H1 (cell line): ENCODE data around the gene ACTA2. TPM values are rescaled to one million over a fixed set of nuclear protein-coding genes. Genes with fewer than 3 reads are reported as not detected.

ENCODE experiments used
- CTCF ChIA-PET: fragments of 300-600 bp; sonication (Branson Sonifier 250); formaldehyde crosslinking; loops from one replicate; lab custom pipeline; 2021; ENCODE audit not compliant: partially characterized antibody; lab: Charles Lee
- POLR2A ChIA-PET: fragments of 300-600 bp; sonication (Branson Sonifier 250); formaldehyde crosslinking; loops from one replicate; lab custom pipeline; 2021; ENCODE audit warnings: inconsistent platforms; ENCODE audit not compliant: partially characterized antibody; lab: Charles Lee
- DNase-seq, 2 experiments: peaks; one replicate each; pipeline versions ENCODE4 v3.0.0 to v3.0.0-alpha.2; 2010 to 2022; ENCODE audit warnings: low spot score in 2 of 2, low read depth in 1 of 2, mixed read lengths in 1 of 2
- FAIRE-seq: peaks from 2 replicates; lab custom pipeline; 2011; peaks lifted over from hg19 to GRCh38; lab: Jason Lieb, UNC
- H2AFZ ChIP-seq: 2 replicates; pipeline ENCODE4 v1.8.1; 2012; ENCODE audit warnings: low read length, inconsistent platforms
- H2AK5ac ChIP-seq: 2 replicates; pipeline ENCODE4 v1.6.1; 2013; ENCODE audit warnings: low read depth, low read length
- H2BK120ac ChIP-seq: replicated peaks from 2 replicates; pipeline ENCODE3; 2013; ENCODE audit warnings: low read depth, low read length, inconsistent platforms
- H2BK12ac ChIP-seq: 2 replicates; pipeline ENCODE4 v1.6.1; 2013; ENCODE audit warnings: low read depth, low read length
- H2BK15ac ChIP-seq: 2 replicates; pipeline ENCODE4 v1.6.1; 2013; ENCODE audit warnings: low read length
- H2BK20ac ChIP-seq: 2 replicates; pipeline ENCODE4 v1.6.1; 2013; ENCODE audit warnings: low read length
- H2BK5ac ChIP-seq: 2 replicates; pipeline ENCODE4 v1.6.1; 2013; ENCODE audit warnings: low read depth, low read length
- H3K14ac ChIP-seq: 2 replicates; pipeline ENCODE4 v1.6.1; 2013; ENCODE audit warnings: inconsistent platforms; ENCODE audit not compliant: insufficient read length
- H3K18ac ChIP-seq: 2 replicates; pipeline ENCODE4 v1.6.1; 2013; ENCODE audit warnings: low read length; ENCODE audit errors: extremely low read depth
- H3K23ac ChIP-seq: 2 replicates; pipeline ENCODE4 v1.6.1; 2013; ENCODE audit warnings: inconsistent platforms; ENCODE audit not compliant: insufficient read length
- H3K23me2 ChIP-seq: 2 replicates; pipeline ENCODE4 v1.6.1; 2013; ENCODE audit warnings: low read depth, low read length
- H3K27ac ChIP-seq: 2 replicates; pipeline ENCODE4 v1.6.1; 2011; ENCODE audit warnings: low read depth, low read length, inconsistent platforms
- H3K27me3 ChIP-seq, 4 experiments: replicated peaks in 1 of 4; 1 replicate in 1 of 4; 2 replicates in 3 of 4; pipeline versions ENCODE4 v1.6.1 to v1.8.1; 2011 to 2013; ENCODE audit warnings: low read length in 3 of 4, mild to moderate bottlenecking in 3 of 4, inconsistent platforms in 2 of 4, mixed read lengths in 2 of 4, moderate library complexity in 1 of 4; ENCODE audit not compliant: control insufficient read depth in 3 of 4, insufficient read depth in 3 of 4; ENCODE audit errors: extremely low read depth in 1 of 4
- H3K36me3 ChIP-seq, 4 experiments: 2 replicates each; pipeline versions ENCODE4 v1.6.1 to v1.8.1; 2011 to 2013; ENCODE audit warnings: mild to moderate bottlenecking in 4 of 4, low read length in 3 of 4, moderate library complexity in 2 of 4, control low read depth in 1 of 4, inconsistent platforms in 1 of 4; ENCODE audit not compliant: insufficient read depth in 4 of 4, control insufficient read depth in 2 of 4
- H3K4ac ChIP-seq: replicated peaks from 2 replicates; pipeline ENCODE3; 2013; ENCODE audit warnings: low read length, low read depth, mixed read lengths, inconsistent platforms; ENCODE audit not compliant: insufficient read length
- H3K4me1 ChIP-seq, 4 experiments: replicated peaks in 1 of 4; 1 replicate in 1 of 4; 2 replicates in 3 of 4; pipeline versions ENCODE4 v1.6.1 to v1.8.1; 2011 to 2013; ENCODE audit warnings: low read length in 3 of 4, inconsistent platforms in 2 of 4, mixed read lengths in 1 of 4; ENCODE audit not compliant: insufficient read depth in 4 of 4, control insufficient read depth in 3 of 4
- H3K4me2 ChIP-seq, 2 experiments: 2 replicates each; pipeline versions ENCODE4 v1.6.1 to v1.8.1; 2011 to 2013; ENCODE audit warnings: low read depth in 2 of 2, low read length in 2 of 2, control low read depth in 1 of 2, inconsistent platforms in 1 of 2, mild to moderate bottlenecking in 1 of 2; ENCODE audit not compliant: insufficient read depth in 1 of 2
- H3K4me3 ChIP-seq, 4 experiments: fragments of 200-600, 300-600 bp in 1 of 4; sonication (generic), shearing (Covaris generic), sonication (Bioruptor Twin) in 1 of 4; 2 replicates each; pipeline versions ENCODE4 v1.5.1 to v1.8.1; 2011 to 2016; ENCODE audit warnings: low read length in 4 of 4, low read depth in 3 of 4, control low read depth in 2 of 4, inconsistent platforms in 2 of 4, mild to moderate bottlenecking in 2 of 4, mixed read lengths in 1 of 4, moderate library complexity in 1 of 4; ENCODE audit not compliant: insufficient read depth in 2 of 4; ENCODE audit errors: extremely low read depth in 1 of 4
- H3K56ac ChIP-seq: replicated peaks from 2 replicates; pipeline ENCODE3; 2013; ENCODE audit warnings: low read depth, mild to moderate bottlenecking, mixed read lengths, low read length, inconsistent platforms; ENCODE audit not compliant: insufficient read length
- H3K79me1 ChIP-seq: 2 replicates; pipeline ENCODE4 v1.6.1; 2013; ENCODE audit warnings: low read depth, low read length, control low read depth
- H3K79me2 ChIP-seq, 2 experiments: 2 replicates each; pipeline versions ENCODE4 v1.6.1 to v1.8.1; 2012 to 2013; ENCODE audit warnings: low read length in 2 of 2, mild to moderate bottlenecking in 2 of 2, inconsistent platforms in 1 of 2; ENCODE audit not compliant: insufficient read depth in 2 of 2, control insufficient read depth in 1 of 2
- H3K9ac ChIP-seq, 4 experiments: replicated peaks in 1 of 4; 1 replicate in 1 of 4; 2 replicates in 3 of 4; pipeline versions ENCODE4 v1.6.1 to v1.8.1; 2011 to 2013; ENCODE audit warnings: low read depth in 3 of 4, low read length in 3 of 4, control low read depth in 2 of 4, mild to moderate bottlenecking in 2 of 4, moderate library complexity in 2 of 4, inconsistent platforms in 1 of 4; ENCODE audit errors: extremely low read depth in 1 of 4
- H3K9me3 ChIP-seq, 2 experiments: 2 replicates each; pipeline versions ENCODE4 v1.6.1 to v1.8.1; 2012 to 2013; ENCODE audit warnings: mild to moderate bottlenecking in 2 of 2, moderate library complexity in 2 of 2, control low read depth in 1 of 2, inconsistent platforms in 1 of 2, low read depth in 1 of 2, low read length in 1 of 2, mixed read lengths in 1 of 2; ENCODE audit not compliant: insufficient read depth in 2 of 2
- H4K20me1 ChIP-seq, 2 experiments: replicated peaks in 1 of 2; 2 replicates each; pipeline versions ENCODE3 to v1.8.1; 2011 to 2013; ENCODE audit warnings: inconsistent platforms in 2 of 2, low read length in 2 of 2, mild to moderate bottlenecking in 1 of 2; ENCODE audit not compliant: insufficient read depth in 2 of 2, control insufficient read depth in 1 of 2
- H4K5ac ChIP-seq: 2 replicates; pipeline ENCODE4 v1.6.1; 2013; ENCODE audit warnings: low read length, low read depth, mixed read lengths, inconsistent platforms; ENCODE audit not compliant: insufficient read length
- H4K8ac ChIP-seq: 2 replicates; pipeline ENCODE4 v1.8.0; 2013; ENCODE audit warnings: mild to moderate bottlenecking, moderate library complexity, low read length, inconsistent platforms; ENCODE audit not compliant: insufficient read depth; ENCODE audit errors: extremely low read depth
- H4K91ac ChIP-seq: replicated peaks from 2 replicates; pipeline ENCODE3; 2013; ENCODE audit warnings: low read length, mixed read lengths, inconsistent platforms; ENCODE audit not compliant: insufficient read length
- CBX5 ChIP-seq: fragments of 300-800, 300-1000 bp; sonication (generic); IDR thresholded peaks from 2 replicates; pipeline ENCODE4 v1.7.1; 2016; ENCODE audit warnings: antibody characterized with exemption, low read length, low read depth
- CHD1 ChIP-seq: IDR thresholded peaks from 2 replicates; pipeline ENCODE4 v1.6.1; 2012; ENCODE audit warnings: low read depth, low read length, improper control_type of control experiment
- CTBP2 ChIP-seq: IDR thresholded peaks from 2 replicates; pipeline ENCODE4 v1.7.0; 2011; ENCODE audit warnings: borderline replicate concordance, mild to moderate bottlenecking, moderate library complexity, mixed read lengths, low read length; ENCODE audit not compliant: insufficient read depth, insufficient read length
- HDAC6 ChIP-seq: IDR thresholded peaks from one replicate; pipeline ENCODE4 v1.7.1; 2012; ENCODE audit warnings: low read depth, mild to moderate bottlenecking, inconsistent platforms, low read length, moderate library complexity
- RAD21 ChIP-seq, 2 experiments: IDR thresholded peaks in 1 of 2; conservative IDR thresholded peaks in 1 of 2; 2 replicates each; pipeline ENCODE4 v1.6.1; 2011; ENCODE audit warnings: low read depth in 2 of 2, low read length in 2 of 2, improper control_type of control experiment in 1 of 2, inconsistent platforms in 1 of 2, mild to moderate bottlenecking in 1 of 2, moderate library complexity in 1 of 2
- RFX5 ChIP-seq: IDR thresholded peaks from 2 replicates; pipeline ENCODE4 v1.6.1; 2011; ENCODE audit warnings: low read depth, low read length, improper control_type of control experiment, borderline replicate concordance
- SAP30 ChIP-seq: fragments of 300-600 bp; sonication (generic); IDR thresholded peaks from 2 replicates; pipeline ENCODE4 v1.7.1; 2012; ENCODE audit warnings: low read length, moderate library complexity, mild to moderate bottlenecking, inconsistent platforms; ENCODE audit not compliant: insufficient read depth, insufficient replicate concordance
- SIRT6 ChIP-seq: IDR thresholded peaks from one replicate; pipeline ENCODE4 v1.7.1; 2012; ENCODE audit warnings: low read length, inconsistent platforms
- SP1 ChIP-seq: IDR thresholded peaks from 2 replicates; pipeline ENCODE4 v1.6.1; 2011; ENCODE audit warnings: low read depth, low read length
- YY1 ChIP-seq: IDR thresholded peaks from 2 replicates; pipeline ENCODE4 v1.6.1; 2011; ENCODE audit warnings: low read depth, mild to moderate bottlenecking, low read length
- WGBS, 2 experiments: shearing (Covaris generic) in 1 of 2; methylation state at CpG; one replicate each; pipeline versions ENCODE4 v1.1.6 to v1.1.7; 2013 to 2015; ENCODE audit warnings: low lambda C conversion rate in 2 of 2, mixed read lengths in 2 of 2, inconsistent platforms in 1 of 2, low coverage in 1 of 2, missing lambda C conversion rate in 1 of 2; ENCODE audit not compliant: insufficient replicate concordance in 2 of 2, insufficient coverage in 1 of 2, insufficient read length in 1 of 2; ENCODE audit errors: extremely low coverage in 1 of 2, missing lambda C conversion rate in 1 of 2; 5-methylcytosine and 5-hydroxymethylcytosine counted together
- polyA plus RNA-seq, 7 experiments: library from polyadenylated mRNA; depleted of rRNA in 3 of 7; stranded (reverse) in 5 of 7; unstranded in 2 of 7; fragments of >200 nt in 5 of 7; fragments of 200-250 nt in 2 of 7; gene quantifications; 1 replicate in 5 of 7; 2 replicates in 1 of 7; 4 replicates in 1 of 7; pipeline versions ENCODE4 v1.2.1 to v1.2.3, GENCODE V29; 2011 to 2013; ENCODE audit warnings: missing spikeins in 2 of 7, mixed read lengths in 2 of 7
- total RNA-seq: library from RNA; stranded (reverse); fragmentation: NEBNext Ultra II Directional; extraction: Animal tissue kit (Norgen Biotek cat#: 25700); gene quantifications from 2 replicates; pipeline ENCODE4 v1.2.1, GENCODE V29; 2021

Gene ACTA2
- total and polyA plus RNA-seq, 2 of the 8 experiments (the other 6 are each of a cell fraction or from before 2014, with no cell fraction given), result 3.5 to 8.9 TPM

GRCh38 chr10:88911851-88912250 lies 40.7 kb downstream of the ACTA2 start:
- H2AFZ ChIP-seq, result no peak overlapping the region
- no peaks in the 10 kb centered on the region for H3K79me2 ChIP-seq
- H3K14ac ChIP-seq, result no peak overlapping the region
- no peaks in the 10 kb centered on the region for H3K23me2 ChIP-seq
- DNase-seq, result no peak
- no peak overlapping the region for H3K18ac ChIP-seq
- ChIA-PET POLR2A (no interaction called here), CTCF (interaction anchor here (1.1 to 2.8 kb wide), 5 partner anchors 11 to 108 kb away, joined by 3 to 11 read pairs (median 6); no protein-coding TSS in a partner anchor)
- no peak overlapping the region for H3K4me2 ChIP-seq
- no peak overlapping the region for H2AK5ac ChIP-seq
- H4K5ac ChIP-seq, result no peak overlapping the region
- H2BK120ac ChIP-seq, result no peak overlapping the region
- H3K4me1 ChIP-seq, result no peaks in the 10 kb centered on the region
- H3K9ac ChIP-seq, result no peak overlapping the region; a peak in 2 of 7 replicates
- H3K36me3 ChIP-seq, result no peaks in the 10 kb centered on the region; a peak in 1 of 8 replicates
- H3K4ac ChIP-seq, result no peak overlapping the region
- H3K9me3 ChIP-seq, result no peaks in the 10 kb centered on the region
- H3K27ac ChIP-seq, result no peak overlapping the region
- H2BK12ac ChIP-seq, result no peak overlapping the region
- H3K79me1 ChIP-seq, result no peaks in the 10 kb centered on the region
- no peak overlapping the region for H2BK20ac ChIP-seq
- H4K91ac ChIP-seq, result no peak overlapping the region
- H4K8ac ChIP-seq, result no peak overlapping the region
- no peak overlapping the region for H3K4me3 ChIP-seq
- no peak overlapping the region for H3K23ac ChIP-seq
- no peak overlapping the region for H3K56ac ChIP-seq
- no peak overlapping the region for H2BK15ac ChIP-seq
- 92% methylated on average over 3 of the region's 3 CpGs; no CpG with 5 or more reads in 1 of the 2 experiments for WGBS, 2 experiments
- H2BK5ac ChIP-seq, result no peak overlapping the region
- FAIRE-seq, result no peak
- TF ChIP-seq SAP30, result no peak
- no peak for TF ChIP-seq RAD21 (IDR thresholded peaks at IDR 0.05 in 1 of 2, conservative IDR thresholded peaks at IDR 0.05 in 1 of 2; ENCODE audit: low read depth in 2 of 2, low read length in 2 of 2)
- no peak for TF ChIP-seq RFX5
- TF ChIP-seq CTBP2, result no peak
- TF ChIP-seq YY1, result no peak
- TF ChIP-seq HDAC6, result no peak
- no peak for TF ChIP-seq SIRT6
- no peak for TF ChIP-seq CHD1
- TF ChIP-seq CBX5, result no peak
- no peak for TF ChIP-seq SP1
- no peaks in the 10 kb centered on the region for H3K27me3 ChIP-seq
- H4K20me1 ChIP-seq, result no peaks in the 10 kb centered on the region
